Activated T-cell treated with anti-CD3 and anti-CD28 coated beads, Interleukin-2, amount 50 U/mL, for 72 hours (primary cell): Measurements from ENCODE around the gene TGIF1. TPM values are rescaled to one million over a fixed set of nuclear protein-coding genes. Genes with fewer than 3 reads are reported as not detected.

Source experiments
- ATAC-seq, 2 donors: fragments of 150-1000 bp; cut with Tn5 transposase; replicated peaks in 1 of 2; 2 replicates each; pipeline ENCODE4 v1.10.0; 2021; ENCODE audit warnings: moderate library complexity in 2 of 2, mild to moderate bottlenecking in 1 of 2
- DNase-seq, 2 donors: peaks; one replicate each; pipeline ENCODE4 v3.0.0; 2021 to 2022; ENCODE audit warnings: mixed read lengths in 1 of 2
- H3K27ac Mint-ChIP-seq: one replicate; pipeline ENCODE4 v1.8.0; 2022; ENCODE audit warnings: mild to moderate bottlenecking, moderate library complexity, mixed read lengths
- H3K27me3 Mint-ChIP-seq: one replicate; pipeline ENCODE4 v1.8.0; 2022; ENCODE audit warnings: low read depth, mixed read lengths
- H3K36me3 Mint-ChIP-seq, 2 donors: one replicate each; pipeline ENCODE4 v1.8.0; 2022; ENCODE audit warnings: mixed read lengths in 2 of 2, mild to moderate bottlenecking in 1 of 2; ENCODE audit not compliant: insufficient read depth in 2 of 2
- H3K4me1 Mint-ChIP-seq: one replicate; pipeline ENCODE4 v1.8.0; 2022; ENCODE audit warnings: low read depth, mixed read lengths
- H3K4me3 Mint-ChIP-seq, 2 donors: one replicate each; pipeline ENCODE4 v1.8.0; 2022; ENCODE audit warnings: mild to moderate bottlenecking in 2 of 2, mixed read lengths in 2 of 2, moderate library complexity in 2 of 2
- H3K9me3 Mint-ChIP-seq, 2 donors: one replicate each; pipeline ENCODE4 v1.8.0; 2022; ENCODE audit warnings: mixed read lengths in 2 of 2
- total RNA-seq, 2 donors: library from RNA; stranded (reverse); gene quantifications; one replicate each; pipeline ENCODE4 v1.2.3, GENCODE V29; 2022

The TGIF1 gene
- total RNA-seq, 2 donors from 2014 or later, result 60.0 to 70.0 TPM

GRCh38 chr18:3415110-3415509, 34.9 kb upstream of the TGIF1 start:
- no peak for DNase-seq
- peaks cover 24% of the 10 kb centered on the region for H3K4me1 Mint-ChIP-seq
- no peak overlapping the region for H3K4me3 Mint-ChIP-seq
- no peak for ATAC-seq
- H3K36me3 Mint-ChIP-seq, result no peaks in the 10 kb centered on the region
- no peak overlapping the region for H3K27ac Mint-ChIP-seq
- no peaks in the 10 kb centered on the region for H3K9me3 Mint-ChIP-seq
- H3K27me3 Mint-ChIP-seq, result no peaks in the 10 kb centered on the region

GRCh38 chr18:3418083-3418482, 31.9 kb upstream of the TGIF1 start:
- no peaks in the 10 kb centered on the region for H3K9me3 Mint-ChIP-seq
- ATAC-seq, result no peak

GRCh38 chr18:3420919-3421279, 29.1 kb upstream of the TGIF1 start:
- H3K4me1 Mint-ChIP-seq, result no peaks in the 10 kb centered on the region
- H3K27me3 Mint-ChIP-seq, result no peaks in the 10 kb centered on the region
- H3K27ac Mint-ChIP-seq, result no peak overlapping the region
- no peak for DNase-seq
- H3K9me3 Mint-ChIP-seq, result no peaks in the 10 kb centered on the region
- ATAC-seq, result no peak
- no peaks in the 10 kb centered on the region for H3K36me3 Mint-ChIP-seq
- no peak overlapping the region for H3K4me3 Mint-ChIP-seq

More at GRCh38 chr18:3418083-3418482, 31.9 kb upstream of the TGIF1 start:
- DNase-seq, result no peak
- no peak overlapping the region for H3K27ac Mint-ChIP-seq
- H3K27me3 Mint-ChIP-seq, result no peaks in the 10 kb centered on the region
- no peak overlapping the region for H3K4me3 Mint-ChIP-seq
- H3K4me1 Mint-ChIP-seq, result peaks cover 5% of the 10 kb centered on the region
- no peaks in the 10 kb centered on the region for H3K36me3 Mint-ChIP-seq

- Mint-ChIP-seq H3K4me3 (no peak overlapping the region), H3K9me3 (no peaks in the 10 kb centered on the region), H3K4me1 (no peaks in the 10 kb centered on the region), H3K27me3 (no peaks in the 10 kb centered on the region), H3K27ac (no peak overlapping the region), H3K36me3 (no peaks in the 10 kb centered on the region)
- no peak for ATAC-seq
- no peak for DNase-seq
These were observed 27.1 kb upstream of the TGIF1 start for GRCh38 chr18:3422905-3423304.

- Mint-ChIP-seq H3K27ac (no peak overlapping the region), H3K36me3 (no peaks in the 10 kb centered on the region), H3K4me1 (no peaks in the 10 kb centered on the region), H3K27me3 (no peaks in the 10 kb centered on the region), H3K9me3 (no peaks in the 10 kb centered on the region), H3K4me3 (no peak overlapping the region)
- DNase-seq (no peak), ATAC-seq (no peak)
These were observed 25.6 kb upstream of the TGIF1 start for GRCh38 chr18:3424280-3424890.

GRCh38 chr18:3425030-3425429, 24.9 kb upstream of the TGIF1 start:
- H3K4me1 Mint-ChIP-seq, result no peaks in the 10 kb centered on the region
- no peak overlapping the region for H3K27ac Mint-ChIP-seq
- H3K36me3 Mint-ChIP-seq, result no peaks in the 10 kb centered on the region
- no peaks in the 10 kb centered on the region for H3K27me3 Mint-ChIP-seq
- ATAC-seq, result no peak
- no peaks in the 10 kb centered on the region for H3K9me3 Mint-ChIP-seq
- no peak overlapping the region for H3K4me3 Mint-ChIP-seq
- no peak for DNase-seq

GRCh38 chr18:3425446-3425845, 24.5 kb upstream of the TGIF1 start:
- Mint-ChIP-seq H3K27ac (no peak overlapping the region), H3K4me3 (no peak overlapping the region), H3K27me3 (no peaks in the 10 kb centered on the region), H3K36me3 (no peaks in the 10 kb centered on the region), H3K4me1 (no peaks in the 10 kb centered on the region), H3K9me3 (no peaks in the 10 kb centered on the region)
- ATAC-seq (no peak), DNase-seq (no peak)

- Mint-ChIP-seq H3K27ac (no peak overlapping the region), H3K9me3 (no peaks in the 10 kb centered on the region), H3K4me3 (no peak overlapping the region), H3K36me3 (no peaks in the 10 kb centered on the region), H3K4me1 (no peaks in the 10 kb centered on the region), H3K27me3 (no peaks in the 10 kb centered on the region)
- no peak for ATAC-seq
- DNase-seq, result no peak
These were observed 23.9 kb upstream of the TGIF1 start for GRCh38 chr18:3426074-3426473.

GRCh38 chr18:3427944-3428343, 22.0 kb upstream of the TGIF1 start:
- H3K9me3 Mint-ChIP-seq, result no peaks in the 10 kb centered on the region
- DNase-seq, result no peak
- no peaks in the 10 kb centered on the region for H3K4me1 Mint-ChIP-seq
- no peak for ATAC-seq
- H3K27ac Mint-ChIP-seq, result no peak overlapping the region
- no peaks in the 10 kb centered on the region for H3K27me3 Mint-ChIP-seq
- no peak overlapping the region for H3K4me3 Mint-ChIP-seq
- H3K36me3 Mint-ChIP-seq, result no peaks in the 10 kb centered on the region

- H3K4me1 Mint-ChIP-seq, result no peaks in the 10 kb centered on the region
- H3K27me3 Mint-ChIP-seq, result no peaks in the 10 kb centered on the region
- DNase-seq, result no peak
- H3K36me3 Mint-ChIP-seq, result no peaks in the 10 kb centered on the region
- no peak for ATAC-seq
- H3K27ac Mint-ChIP-seq, result no peak overlapping the region
- no peak overlapping the region for H3K4me3 Mint-ChIP-seq
- no peaks in the 10 kb centered on the region for H3K9me3 Mint-ChIP-seq
These were observed 20.9 kb upstream of the TGIF1 start for GRCh38 chr18:3429121-3429520.

- Mint-ChIP-seq H3K36me3 (no peaks in the 10 kb centered on the region), H3K4me1 (no peaks in the 10 kb centered on the region), H3K27ac (no peak overlapping the region), H3K9me3 (no peaks in the 10 kb centered on the region), H3K27me3 (no peaks in the 10 kb centered on the region), H3K4me3 (no peak overlapping the region)
- DNase-seq, result no peak
- no peak for ATAC-seq
These were observed 15.3 kb upstream of the TGIF1 start for GRCh38 chr18:3434685-3435084.

GRCh38 chr18:3440341-3440740, 9.6 kb upstream of the TGIF1 start:
- ATAC-seq, result no peak

GRCh38 chr18:3441290-3441689, 8.7 kb upstream of the TGIF1 start:
- Mint-ChIP-seq H3K4me1 (peaks cover 10% of the 10 kb centered on the region), H3K9me3 (no peaks in the 10 kb centered on the region), H3K27me3 (no peaks in the 10 kb centered on the region), H3K27ac (no peak overlapping the region), H3K36me3 (no peaks in the 10 kb centered on the region), H3K4me3 (no peak overlapping the region)
- DNase-seq (no peak), ATAC-seq (peak in 1 of 2 donors; percentile 49)

More at GRCh38 chr18:3440341-3440740, 9.6 kb upstream of the TGIF1 start:
- DNase-seq, result no peak
- H3K4me3 Mint-ChIP-seq, result no peak overlapping the region
- peaks cover 6% of the 10 kb centered on the region for H3K4me1 Mint-ChIP-seq
- H3K36me3 Mint-ChIP-seq, result no peaks in the 10 kb centered on the region
- H3K27ac Mint-ChIP-seq, result no peak overlapping the region
- no peaks in the 10 kb centered on the region for H3K9me3 Mint-ChIP-seq
- no peaks in the 10 kb centered on the region for H3K27me3 Mint-ChIP-seq

- Mint-ChIP-seq H3K9me3 (no peaks in the 10 kb centered on the region), H3K4me1 (peaks cover 21% of the 10 kb centered on the region), H3K27me3 (no peaks in the 10 kb centered on the region), H3K27ac (no peak overlapping the region), H3K36me3 (no peaks in the 10 kb centered on the region), H3K4me3 (no peak overlapping the region)
- ATAC-seq, result no peak
- no peak for DNase-seq
These were observed 7.1 kb upstream of the TGIF1 start for GRCh38 chr18:3442919-3443318.
